ENCODE results near the gene XKR8.

The XKR8 gene

DNA sequence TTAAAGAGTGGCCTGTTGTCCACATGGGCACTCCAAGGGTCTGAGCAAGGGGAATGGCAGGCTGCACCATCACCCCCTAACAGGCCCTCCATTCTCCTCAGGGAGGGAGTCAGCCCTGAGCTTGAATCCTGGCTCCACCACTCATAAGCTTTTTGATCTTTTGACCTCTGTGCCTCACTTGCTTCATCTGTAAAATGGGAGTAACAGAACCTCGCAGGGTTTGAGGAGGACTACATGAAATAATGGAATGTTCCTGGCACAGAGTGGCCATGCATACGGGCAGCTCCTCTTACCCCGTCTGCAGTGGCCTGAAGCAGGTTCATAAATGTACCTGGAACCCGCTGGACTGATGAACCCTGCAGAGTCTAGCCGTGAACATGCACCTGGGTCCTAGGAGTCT lies 2.1 kb upstream of the XKR8 start:
- H3K36me3 ChIP-seq (ENCODE audit: insufficient read depth, low read length): no peaks in the 10 kb centered on the region
- H3K4me3 ChIP-seq (ENCODE audit: low read length): no peak overlapping the region
- H3K9ac ChIP-seq (ENCODE audit: low read depth, low read length): no peak overlapping the region
- peaks cover 23% of the 10 kb centered on the region for H3K4me1 ChIP-seq (ENCODE audit: control insufficient read depth, insufficient read depth, low read length)
- peaks cover 14% of the 10 kb centered on the region for H3K27me3 ChIP-seq (ENCODE audit: control insufficient read depth, insufficient read depth, low read length)
- H3K9me3 ChIP-seq (replicated peaks; ENCODE audit: low read length): no peaks in the 10 kb centered on the region
- H3K4me2 ChIP-seq (ENCODE audit: low read length): no peak overlapping the region

DNA sequence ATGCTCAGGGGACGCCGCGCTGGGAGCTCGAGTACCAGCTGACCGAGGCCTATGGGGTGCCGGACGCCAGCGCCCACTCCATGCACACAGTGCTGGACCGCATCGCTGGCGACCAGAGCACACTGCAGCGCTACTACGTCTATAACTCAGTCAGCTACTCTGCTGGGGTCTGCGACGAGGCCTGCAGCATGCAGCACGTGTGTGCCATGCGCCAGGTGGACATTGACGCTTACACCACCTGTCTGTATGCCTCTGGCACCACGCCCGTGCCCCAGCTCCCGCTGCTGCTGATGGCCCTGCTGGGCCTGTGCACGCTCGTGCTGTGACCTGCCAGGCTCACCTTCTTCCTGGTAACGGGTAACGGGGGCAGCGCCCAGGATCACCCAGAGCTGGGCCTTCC lies 1.3 kb upstream of the XKR8 start:
- no peak overlapping the region for H3K4me2 ChIP-seq (ENCODE audit: low read length)
- H3K9ac ChIP-seq (ENCODE audit: low read depth, low read length): no peak overlapping the region
- H3K27me3 ChIP-seq (ENCODE audit: control insufficient read depth, insufficient read depth, low read length): peaks cover 12% of the 10 kb centered on the region
- H3K4me3 ChIP-seq (ENCODE audit: low read length): no peak overlapping the region
- H3K36me3 ChIP-seq (ENCODE audit: insufficient read depth, low read length): no peaks in the 10 kb centered on the region
- peaks cover 23% of the 10 kb centered on the region for H3K4me1 ChIP-seq (ENCODE audit: control insufficient read depth, insufficient read depth, low read length)
- no peaks in the 10 kb centered on the region for H3K9me3 ChIP-seq (replicated peaks; ENCODE audit: low read length)

DNA sequence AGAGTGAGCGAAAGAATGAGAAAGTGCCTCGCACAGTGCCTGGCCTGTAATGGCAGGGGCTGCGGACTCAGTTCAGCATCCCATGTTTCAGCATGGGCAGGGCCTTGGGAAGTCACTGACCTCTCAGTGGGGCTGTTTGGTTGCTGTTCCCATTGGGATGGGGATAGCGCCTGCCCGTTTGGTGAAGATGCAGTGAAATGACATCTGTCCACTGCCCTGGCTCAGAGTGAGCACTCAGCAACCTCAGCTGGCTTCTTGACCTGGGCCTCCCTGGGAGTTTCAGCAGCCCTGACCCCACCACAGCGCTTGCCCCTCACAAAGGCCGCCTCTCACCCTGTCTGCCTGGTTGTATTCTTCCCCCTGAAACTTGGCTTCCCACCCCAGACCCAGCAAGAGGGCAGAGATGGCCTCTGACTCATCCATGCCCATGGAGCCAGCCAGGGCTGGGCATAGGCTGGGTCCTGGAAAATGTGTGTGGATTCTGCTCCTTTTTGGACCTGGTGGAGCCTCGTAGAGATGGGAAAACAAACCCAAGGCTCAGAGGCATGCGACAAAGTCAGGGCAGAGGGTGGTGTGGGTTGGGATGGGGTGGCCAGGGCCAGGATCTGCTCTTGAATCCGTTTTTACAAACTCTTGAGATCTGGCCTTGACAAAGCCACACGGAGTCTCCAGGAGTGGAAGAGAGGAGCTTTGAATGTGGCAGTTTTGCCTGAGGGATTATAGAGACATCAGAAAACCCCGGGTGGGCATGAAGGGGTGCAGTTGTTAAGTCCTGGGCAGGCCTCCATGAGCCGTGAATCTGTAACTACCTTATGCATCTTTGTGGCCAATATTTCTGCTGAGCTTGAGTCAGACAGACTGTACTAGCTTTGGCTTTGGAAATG lies 1.2 kb downstream of the XKR8 start:
- Histone ChIP-seq H3K4me2 (ENCODE audit: low read length) (peak overlapping the region; percentile 96), H3K4me1 (ENCODE audit: control insufficient read depth, insufficient read depth, low read length) (peaks cover 23% of the 10 kb centered on the region), H3K9me3 (replicated peaks; ENCODE audit: low read length) (no peaks in the 10 kb centered on the region), H3K9ac (ENCODE audit: low read depth, low read length) (peak overlapping the region; percentile 81), H3K36me3 (ENCODE audit: insufficient read depth, low read length) (peaks cover 10% of the 10 kb centered on the region), H3K4me3 (ENCODE audit: low read length) (peak overlapping the region; percentile 84), H3K27me3 (ENCODE audit: control insufficient read depth, insufficient read depth, low read length) (no peaks in the 10 kb centered on the region)

DNA sequence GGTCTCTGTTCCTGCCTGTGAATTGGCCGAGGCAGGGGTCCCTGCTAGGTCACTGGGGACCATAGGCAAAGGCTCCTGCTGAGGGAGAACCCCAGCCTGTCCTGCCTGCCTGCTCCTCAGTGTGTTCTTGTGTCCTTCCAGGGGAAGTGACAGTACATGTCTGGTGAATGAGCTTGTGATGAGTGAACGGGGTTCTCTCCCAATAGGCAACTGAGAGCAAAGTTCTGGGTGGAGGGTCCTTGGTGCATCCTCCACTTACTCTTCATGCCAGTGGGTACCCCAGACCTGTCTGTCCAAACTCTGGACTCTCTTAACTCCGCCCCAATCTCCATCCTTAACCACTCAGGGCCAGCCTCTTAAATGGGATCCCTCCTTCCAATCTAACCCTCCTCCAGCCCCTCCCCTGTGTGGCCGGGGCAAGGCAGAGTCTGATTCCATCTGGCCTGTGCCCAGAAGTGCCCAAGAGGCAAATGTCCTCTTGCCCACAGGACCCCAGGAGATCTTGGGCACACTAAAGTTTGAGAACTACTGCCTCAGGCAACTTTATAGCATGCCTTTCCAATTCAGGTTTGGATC lies 2.0 kb downstream of the XKR8 start:
- Histone ChIP-seq H3K4me2 (ENCODE audit: low read length) (peak overlapping the region; percentile 96), H3K9me3 (replicated peaks; ENCODE audit: low read length) (no peaks in the 10 kb centered on the region), H3K27me3 (ENCODE audit: control insufficient read depth, insufficient read depth, low read length) (no peaks in the 10 kb centered on the region), H3K4me1 (ENCODE audit: control insufficient read depth, insufficient read depth, low read length) (peaks cover 23% of the 10 kb centered on the region), H3K36me3 (ENCODE audit: insufficient read depth, low read length) (peaks cover 12% of the 10 kb centered on the region), H3K9ac (ENCODE audit: low read depth, low read length) (peak overlapping the region; percentile 37), H3K4me3 (ENCODE audit: low read length) (peak overlapping the region; percentile 84)

DNA sequence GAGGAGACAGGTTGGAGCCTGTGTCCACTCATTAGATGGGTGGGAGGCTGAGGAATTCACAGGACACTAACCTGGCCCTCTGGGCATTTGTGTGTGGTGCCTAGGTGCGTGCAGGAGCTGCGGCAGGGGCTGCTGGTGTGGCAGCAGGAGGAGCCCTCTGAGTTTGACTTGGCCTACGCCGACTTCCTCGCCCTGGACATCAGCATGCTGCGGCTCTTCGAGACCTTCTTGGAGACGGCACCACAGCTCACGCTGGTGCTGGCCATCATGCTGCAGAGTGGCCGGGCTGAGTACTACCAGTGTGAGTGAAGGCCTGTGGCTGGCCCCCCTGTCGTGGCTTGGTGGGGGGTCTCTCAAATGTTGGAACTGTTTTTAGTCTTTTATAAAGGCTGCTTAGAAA lies 3.6 kb downstream of the XKR8 start:
- Histone ChIP-seq H3K4me3 (ENCODE audit: low read length) (no peak overlapping the region), H3K9ac (ENCODE audit: low read depth, low read length) (no peak overlapping the region), H3K36me3 (ENCODE audit: insufficient read depth, low read length) (peaks cover 16% of the 10 kb centered on the region), H3K4me1 (ENCODE audit: control insufficient read depth, insufficient read depth, low read length) (peaks cover 30% of the 10 kb centered on the region), H3K27me3 (ENCODE audit: control insufficient read depth, insufficient read depth, low read length) (no peaks in the 10 kb centered on the region), H3K9me3 (replicated peaks; ENCODE audit: low read length) (no peaks in the 10 kb centered on the region), H3K4me2 (ENCODE audit: low read length) (no peak overlapping the region)

DNA sequence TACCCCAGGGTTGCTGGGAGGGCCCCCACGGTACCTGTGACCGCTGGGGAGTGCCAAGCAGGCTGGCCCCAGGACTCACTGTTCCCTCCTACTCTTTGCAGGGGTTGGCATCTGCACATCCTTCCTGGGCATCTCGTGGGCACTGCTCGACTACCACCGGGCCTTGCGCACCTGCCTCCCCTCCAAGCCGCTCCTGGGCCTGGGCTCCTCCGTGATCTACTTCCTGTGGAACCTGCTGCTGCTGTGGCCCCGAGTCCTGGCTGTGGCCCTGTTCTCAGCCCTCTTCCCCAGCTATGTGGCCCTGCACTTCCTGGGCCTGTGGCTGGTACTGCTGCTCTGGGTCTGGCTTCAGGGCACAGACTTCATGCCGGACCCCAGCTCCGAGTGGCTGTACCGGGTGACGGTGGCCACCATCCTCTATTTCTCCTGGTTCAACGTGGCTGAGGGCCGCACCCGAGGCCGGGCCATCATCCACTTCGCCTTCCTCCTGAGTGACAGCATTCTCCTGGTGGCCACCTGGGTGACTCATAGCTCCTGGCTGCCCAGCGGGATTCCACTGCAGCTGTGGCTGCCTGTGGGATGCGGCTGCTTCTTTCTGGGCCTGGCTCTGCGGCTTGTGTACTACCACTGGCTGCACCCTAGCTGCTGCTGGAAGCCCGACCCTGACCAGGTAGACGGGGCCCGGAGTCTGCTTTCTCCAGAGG lies 6.8 kb downstream of the XKR8 start:
- Histone ChIP-seq H3K27me3 (ENCODE audit: control insufficient read depth, insufficient read depth, low read length) (no peaks in the 10 kb centered on the region), H3K4me2 (ENCODE audit: low read length) (no peak overlapping the region), H3K9ac (ENCODE audit: low read depth, low read length) (no peak overlapping the region), H3K4me1 (ENCODE audit: control insufficient read depth, insufficient read depth, low read length) (peaks cover 42% of the 10 kb centered on the region), H3K36me3 (ENCODE audit: insufficient read depth, low read length) (peaks cover 16% of the 10 kb centered on the region), H3K9me3 (replicated peaks; ENCODE audit: low read length) (no peaks in the 10 kb centered on the region), H3K4me3 (ENCODE audit: low read length) (no peak overlapping the region)

DNA sequence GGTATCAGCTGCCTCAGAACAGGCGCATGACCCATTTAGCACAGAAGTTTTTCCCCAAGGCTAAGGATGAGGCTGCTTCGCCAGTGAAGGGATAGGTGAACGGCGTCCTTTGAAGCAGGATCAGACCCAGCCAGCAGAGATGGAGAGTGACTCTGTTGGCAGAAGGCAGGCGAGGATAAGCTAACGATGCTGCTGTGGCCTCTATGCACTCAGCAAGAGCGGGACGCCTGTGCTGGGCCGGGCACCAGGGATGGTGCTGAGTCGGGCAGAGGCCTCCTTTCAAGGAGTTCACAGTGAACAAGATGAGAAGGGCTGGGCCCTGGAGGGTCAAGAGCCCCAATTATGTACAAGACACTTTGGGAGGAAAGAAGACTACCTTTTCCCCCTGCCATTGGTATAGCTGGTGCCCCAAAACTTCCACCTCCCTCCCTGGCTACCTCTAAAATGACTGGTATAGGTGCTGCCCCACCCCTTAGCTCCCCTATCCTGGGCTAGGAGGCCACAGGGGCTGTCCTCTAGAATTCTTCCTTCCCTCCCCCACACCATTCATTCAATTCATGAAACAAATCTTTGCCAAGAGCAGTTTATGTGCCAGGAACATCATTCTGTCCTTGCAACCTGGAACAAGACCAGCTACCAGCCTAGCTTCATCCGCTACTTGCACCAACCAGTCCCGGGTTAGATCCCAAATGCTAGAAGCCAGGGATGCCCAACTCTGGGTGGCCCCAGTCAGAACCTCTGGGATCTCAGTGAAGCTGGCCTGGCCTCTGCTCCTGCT lies 7.5 kb downstream of the XKR8 start:
- H3K9ac ChIP-seq (ENCODE audit: low read depth, low read length): no peak overlapping the region
- peaks cover 16% of the 10 kb centered on the region for H3K36me3 ChIP-seq (ENCODE audit: insufficient read depth, low read length)
- peaks cover 41% of the 10 kb centered on the region for H3K4me1 ChIP-seq (ENCODE audit: control insufficient read depth, insufficient read depth, low read length)
- no peak overlapping the region for H3K4me3 ChIP-seq (ENCODE audit: low read length)
- H3K27me3 ChIP-seq (ENCODE audit: control insufficient read depth, insufficient read depth, low read length): no peaks in the 10 kb centered on the region
- H3K4me2 ChIP-seq (ENCODE audit: low read length): no peak overlapping the region
- no peaks in the 10 kb centered on the region for H3K9me3 ChIP-seq (replicated peaks; ENCODE audit: low read length)

DNA sequence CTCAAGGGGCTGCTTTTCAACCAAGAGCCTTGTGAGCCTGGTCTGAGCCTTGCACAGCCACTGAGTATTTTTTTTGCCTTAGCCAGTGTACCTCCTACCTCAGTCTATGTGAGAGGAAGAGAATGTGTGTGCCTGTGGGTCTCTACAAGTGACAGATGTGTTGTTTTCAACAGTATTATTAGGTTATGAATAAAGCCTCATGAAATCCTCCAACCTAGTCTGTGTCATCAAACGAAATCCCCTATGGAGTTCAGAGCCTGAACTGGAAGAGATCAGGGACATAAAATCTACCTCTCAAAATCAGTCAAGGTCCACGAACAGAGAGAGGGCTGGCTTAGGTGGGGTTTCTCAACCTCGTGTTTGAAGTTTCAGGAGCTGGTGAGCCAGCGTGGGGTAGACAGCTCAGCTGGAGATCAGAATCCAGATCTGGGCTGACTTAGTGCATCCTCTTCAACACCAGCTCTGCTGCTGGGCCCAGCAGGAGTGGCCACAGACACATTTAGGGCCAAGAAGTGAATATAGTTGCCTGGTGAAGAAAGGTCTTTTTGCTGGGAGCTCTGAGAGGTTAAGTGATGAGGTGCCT lies 8.2 kb downstream of the XKR8 start:
- Histone ChIP-seq H3K4me1 (ENCODE audit: control insufficient read depth, insufficient read depth, low read length) (peaks cover 41% of the 10 kb centered on the region), H3K9ac (ENCODE audit: low read depth, low read length) (peak overlapping the region; percentile 34), H3K9me3 (replicated peaks; ENCODE audit: low read length) (no peaks in the 10 kb centered on the region), H3K4me2 (ENCODE audit: low read length) (no peak overlapping the region), H3K36me3 (ENCODE audit: insufficient read depth, low read length) (peaks cover 20% of the 10 kb centered on the region), H3K27me3 (ENCODE audit: control insufficient read depth, insufficient read depth, low read length) (no peaks in the 10 kb centered on the region), H3K4me3 (ENCODE audit: low read length) (no peak overlapping the region)

DNA sequence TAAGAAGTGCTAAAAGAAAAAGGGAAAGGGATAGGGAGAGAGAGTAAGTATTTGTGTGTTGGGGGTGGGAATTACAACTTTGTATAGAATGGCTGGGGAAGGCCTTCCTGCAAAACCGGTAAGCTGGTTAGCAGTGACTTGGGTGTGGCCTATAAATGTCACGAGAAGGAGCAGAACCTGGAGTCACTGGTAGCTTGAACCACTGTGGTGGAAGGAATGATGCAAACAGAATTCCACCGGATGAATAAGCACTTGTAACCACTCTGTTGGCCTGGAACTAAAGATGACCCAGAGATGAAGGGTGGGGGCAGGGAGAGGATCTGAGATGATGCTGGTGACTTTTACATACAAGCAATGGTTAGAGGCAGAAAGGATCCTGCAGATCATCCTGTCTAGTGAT lies 8.9 kb downstream of the XKR8 start:
- Histone ChIP-seq H3K36me3 (ENCODE audit: insufficient read depth, low read length) (peaks cover 22% of the 10 kb centered on the region), H3K27me3 (ENCODE audit: control insufficient read depth, insufficient read depth, low read length) (no peaks in the 10 kb centered on the region), H3K4me1 (ENCODE audit: control insufficient read depth, insufficient read depth, low read length) (peaks cover 41% of the 10 kb centered on the region), H3K9me3 (replicated peaks; ENCODE audit: low read length) (no peaks in the 10 kb centered on the region), H3K4me2 (ENCODE audit: low read length) (peak overlapping the region; percentile 5), H3K9ac (ENCODE audit: low read depth, low read length) (peak overlapping the region; percentile 34), H3K4me3 (ENCODE audit: low read length) (no peak overlapping the region)

DNA sequence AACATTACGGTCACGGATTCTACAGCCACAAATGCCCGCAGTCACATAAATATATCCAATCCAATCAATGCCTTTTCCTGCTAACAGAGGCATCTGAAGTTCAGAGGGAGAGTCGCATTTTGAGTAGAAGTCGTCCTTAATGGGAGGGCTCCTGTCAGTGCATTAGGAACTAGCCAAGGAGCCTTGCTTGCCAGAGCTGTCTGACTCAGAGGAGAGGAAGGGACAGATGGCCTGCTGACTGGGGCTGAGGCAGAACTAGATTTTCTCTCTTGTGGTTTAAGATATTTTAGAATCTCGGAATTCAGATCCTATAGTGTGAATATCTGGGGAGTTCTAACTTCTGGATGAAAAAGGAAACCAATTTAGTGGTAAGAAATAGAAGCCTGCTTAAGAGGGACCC lies 10.6 kb downstream of the XKR8 start:
- Histone ChIP-seq H3K4me2 (ENCODE audit: low read length) (peak overlapping the region; percentile 52), H3K4me1 (ENCODE audit: control insufficient read depth, insufficient read depth, low read length) (peaks cover 41% of the 10 kb centered on the region), H3K27me3 (ENCODE audit: control insufficient read depth, insufficient read depth, low read length) (no peaks in the 10 kb centered on the region), H3K4me3 (ENCODE audit: low read length) (peak overlapping the region; percentile 18), H3K9me3 (replicated peaks; ENCODE audit: low read length) (no peaks in the 10 kb centered on the region), H3K36me3 (ENCODE audit: insufficient read depth, low read length) (peaks cover 12% of the 10 kb centered on the region), H3K9ac (ENCODE audit: low read depth, low read length) (peak overlapping the region; percentile 54)

DNA sequence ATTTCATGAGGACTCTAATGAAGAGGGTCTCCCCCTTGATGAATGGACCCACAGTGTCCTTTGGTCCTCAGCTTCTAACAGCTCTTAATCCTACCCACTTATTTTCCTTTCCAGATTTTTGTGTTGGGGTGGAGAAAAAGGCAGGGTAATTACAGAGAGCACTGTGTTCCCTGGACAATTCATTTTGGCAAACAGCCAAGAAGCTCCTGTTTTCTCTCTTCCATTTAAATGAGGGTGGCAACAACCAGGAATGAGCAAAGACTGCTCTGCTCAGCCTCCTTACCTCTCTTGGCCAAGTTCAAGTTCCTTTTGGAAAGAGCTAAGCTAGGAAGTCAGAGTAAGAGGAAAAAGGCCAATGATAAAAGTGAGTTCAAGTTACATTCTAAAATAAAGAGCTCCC lies 11.9 kb downstream of the XKR8 start:
- H3K4me3 ChIP-seq (ENCODE audit: low read length): no peak overlapping the region
- peaks cover 41% of the 10 kb centered on the region for H3K4me1 ChIP-seq (ENCODE audit: control insufficient read depth, insufficient read depth, low read length)
- H3K36me3 ChIP-seq (ENCODE audit: insufficient read depth, low read length): peaks cover 13% of the 10 kb centered on the region
- no peak overlapping the region for H3K9ac ChIP-seq (ENCODE audit: low read depth, low read length)
- H3K4me2 ChIP-seq (ENCODE audit: low read length): no peak overlapping the region
- H3K9me3 ChIP-seq (replicated peaks; ENCODE audit: low read length): no peaks in the 10 kb centered on the region
- no peaks in the 10 kb centered on the region for H3K27me3 ChIP-seq (ENCODE audit: control insufficient read depth, insufficient read depth, low read length)

All from skeletal muscle satellite cell (primary cell).